GM19438 (cell line): ENCODE data around the gene COX4I1.

Experiments
- ATAC-seq: cut with Tn5 transposase; IDR thresholded peaks from one replicate; pipeline ENCODE4 v1.9.1; 2021; ENCODE audit warnings: low read depth; ENCODE audit not compliant: unreplicated experiment

Gene COX4I1

GRCh38 chr16:85838381-85838780, 38.9 kb downstream of the COX4I1 start:
- no peak for ATAC-seq

- ATAC-seq: no peak
These were observed 39.5 kb downstream of the COX4I1 start for GRCh38 chr16:85838876-85839585.

GRCh38 chr16:85839681-85840240, 40.3 kb downstream of the COX4I1 start:
- ATAC-seq: no peak

- ATAC-seq: no peak
These were observed 40.9 kb downstream of the COX4I1 start for GRCh38 chr16:85840395-85840794.

GRCh38 chr16:85840801-85841200, 41.3 kb downstream of the COX4I1 start:
- ATAC-seq: no peak

- no peak for ATAC-seq
These were observed 42.9 kb downstream of the COX4I1 start for GRCh38 chr16:85842435-85842834.

- no peak for ATAC-seq
These were observed 43.4 kb downstream of the COX4I1 start for GRCh38 chr16:85842848-85843247.

GRCh38 chr16:85843471-85844168, 44.1 kb downstream of the COX4I1 start:
- ATAC-seq: no peak

GRCh38 chr16:85844169-85844481, 44.6 kb downstream of the COX4I1 start:
- ATAC-seq: no peak

GRCh38 chr16:85844786-85845185, 45.3 kb downstream of the COX4I1 start:
- no peak for ATAC-seq

GRCh38 chr16:85845266-85845665, 45.8 kb downstream of the COX4I1 start:
- no peak for ATAC-seq

GRCh38 chr16:85846461-85846860, 47.0 kb downstream of the COX4I1 start:
- no peak for ATAC-seq

- ATAC-seq: no peak
These were observed 47.5 kb downstream of the COX4I1 start for GRCh38 chr16:85847036-85847435.

- ATAC-seq: no peak
These were observed 48.4 kb downstream of the COX4I1 start for GRCh38 chr16:85847681-85848601.

GRCh38 chr16:85848986-85849385, 49.5 kb downstream of the COX4I1 start:
- ATAC-seq: no peak

- no peak for ATAC-seq
These were observed 49.9 kb downstream of the COX4I1 start for GRCh38 chr16:85849388-85849787.

- ATAC-seq: no peak
These were observed 50.9 kb downstream of the COX4I1 start for GRCh38 chr16:85850344-85850880.

GRCh38 chr16:85851034-85851785, 51.7 kb downstream of the COX4I1 start:
- ATAC-seq: no peak

- ATAC-seq: no peak
These were observed 54.4 kb downstream of the COX4I1 start for GRCh38 chr16:85853547-85854545.
